NCI-H345 (cell line): Measurements from ENCODE around the gene IGF2R.
"Not testable (repeated sequence)": the region's sequence is repeated elsewhere in the genome, so short reads cannot be mapped to it uniquely, and the experiment has no call there.

Experiments used
- DNase-seq: peaks from one replicate; lab custom pipeline; 2025; lab: John Stamatoyannopoulos, UW

Gene IGF2R

GRCh38 chr6:160138839-160139419 is 170.0 kb downstream of the IGF2R start:
- no peak for DNase-seq

DNA sequence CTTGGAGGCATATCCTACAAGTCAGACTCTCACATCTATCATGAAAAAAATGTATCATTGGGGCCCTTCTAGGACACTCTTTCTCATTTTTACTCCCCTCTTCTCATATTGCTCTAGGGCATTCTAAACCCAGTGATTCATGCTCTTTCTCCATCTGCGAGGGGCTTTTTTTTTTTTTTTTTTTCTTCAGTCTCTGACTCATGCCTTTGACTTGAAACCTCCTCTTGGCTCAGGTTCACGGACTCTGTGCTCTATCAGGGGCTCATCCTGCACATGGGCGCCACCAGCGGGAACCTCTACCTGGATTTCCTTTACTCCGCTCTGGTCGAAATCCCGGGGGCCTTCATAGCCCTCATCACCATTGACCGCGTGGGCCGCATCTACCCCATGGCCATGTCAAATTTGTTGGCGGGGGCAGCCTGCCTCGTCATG is 170.6 kb downstream of the IGF2R start:
- DNase-seq = no peak

GRCh38 chr6:160140493-160140892 is 171.6 kb downstream of the IGF2R start:
- not testable (repeated sequence) for DNase-seq

- DNase-seq = no peak
These were observed 172.3 kb downstream of the IGF2R start for GRCh38 chr6:160141001-160141726.

DNA sequence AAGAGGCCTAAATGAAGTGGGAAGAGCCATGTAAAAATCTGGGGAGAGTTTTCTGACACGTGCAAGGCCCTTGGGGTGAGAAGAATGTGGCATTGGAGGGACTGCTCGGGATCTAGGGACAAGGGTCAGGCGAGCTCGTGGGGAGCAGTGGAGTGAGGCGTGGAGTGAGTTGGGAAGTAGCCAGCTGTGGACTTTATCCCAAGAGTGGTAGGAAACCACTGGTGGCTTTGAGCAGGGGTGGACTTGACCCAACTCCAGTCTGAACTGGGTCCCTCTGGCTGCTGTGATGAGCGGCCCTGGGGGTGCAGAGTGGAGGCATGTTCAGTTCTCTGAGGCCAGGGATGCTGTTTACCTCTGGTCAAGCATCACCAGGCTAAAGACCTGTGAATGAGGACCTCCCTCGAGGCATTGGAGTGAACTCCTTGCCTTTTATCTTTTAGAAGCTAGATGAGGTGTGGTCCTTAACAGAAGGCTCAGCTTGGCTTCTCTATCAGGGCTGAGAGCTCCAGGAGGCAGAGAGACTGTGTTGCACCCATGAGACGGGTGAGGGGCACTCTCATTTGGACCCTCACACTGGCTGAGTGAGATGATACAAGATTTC is 173.3 kb downstream of the IGF2R start:
- no peak for DNase-seq

DNA sequence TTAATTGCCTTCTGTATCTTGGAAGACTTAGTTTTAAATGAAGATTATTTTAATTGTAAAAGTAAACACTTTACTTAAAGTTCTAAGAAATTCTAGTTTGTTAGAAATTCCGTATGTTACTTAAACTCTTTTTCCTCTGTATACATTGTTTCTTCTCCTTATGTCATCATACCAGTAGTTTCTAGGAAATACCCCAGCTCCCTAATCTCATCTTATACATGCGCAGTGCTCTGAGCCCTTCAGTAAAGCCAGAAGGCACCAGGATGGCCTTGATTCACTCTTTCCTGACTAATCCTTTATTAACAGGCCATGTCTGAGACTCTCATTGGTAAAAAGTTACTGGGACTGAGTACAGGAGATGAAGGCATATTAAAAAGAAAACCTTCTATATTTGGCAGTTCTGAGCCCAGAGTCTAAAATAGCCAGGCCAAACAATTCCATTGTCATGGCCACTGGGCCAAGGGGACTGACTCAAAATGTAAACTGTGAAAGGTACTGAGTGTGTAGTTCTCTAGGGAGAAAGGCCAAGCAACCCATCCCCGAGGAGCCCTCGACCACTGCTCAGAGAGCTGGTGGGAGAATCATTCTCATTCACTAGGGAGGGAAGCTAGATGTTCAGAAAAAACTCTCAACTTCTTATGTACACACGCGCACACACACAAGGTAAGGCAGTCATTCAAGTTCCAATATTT is 177.7 kb downstream of the IGF2R start:
- no peak for DNase-seq

DNA sequence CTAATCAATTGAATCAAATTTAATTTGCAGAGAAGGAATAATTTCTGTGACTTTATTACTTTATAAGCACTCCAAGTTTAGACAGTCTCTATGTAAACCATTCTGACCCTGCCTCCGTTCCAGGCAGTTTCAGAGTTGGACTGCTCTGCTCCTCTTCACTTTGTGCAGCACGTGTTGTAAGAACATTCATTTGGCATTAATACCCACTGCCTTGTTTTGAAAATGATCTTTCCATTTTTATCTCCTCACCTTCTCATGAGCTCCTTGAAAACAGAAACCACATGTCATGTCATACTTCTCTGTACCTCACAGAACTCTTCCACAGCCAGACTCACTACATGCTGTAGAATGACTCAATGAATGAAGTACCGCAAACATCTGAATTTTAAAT is 178.3 kb downstream of the IGF2R start:
- no peak for DNase-seq

DNA sequence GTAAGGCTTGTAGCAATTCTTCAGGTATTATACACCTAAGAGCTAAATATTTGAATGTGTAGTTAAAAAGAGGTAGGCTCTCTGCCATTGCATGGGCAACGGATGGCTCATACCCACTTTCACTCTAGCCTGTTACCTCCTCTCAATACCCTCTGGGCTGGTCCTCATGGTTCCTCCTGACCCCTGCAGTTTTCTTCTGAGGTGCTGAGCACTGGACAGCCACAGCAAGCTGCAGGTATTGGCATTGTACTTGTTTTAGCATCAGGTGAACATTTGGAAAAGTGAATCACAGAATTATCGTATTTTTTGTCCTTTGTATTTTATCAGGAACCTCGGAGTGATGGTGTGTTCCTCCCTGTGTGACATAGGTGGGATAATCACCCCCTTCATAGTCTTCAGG is 185.6 kb downstream of the IGF2R start:
- no peak for DNase-seq

- no peak for DNase-seq
These were observed 188.0 kb downstream of the IGF2R start for GRCh38 chr6:160156842-160157241.

GRCh38 chr6:160160450-160160849 is 191.6 kb downstream of the IGF2R start:
- no peak for DNase-seq
